ENCODE measurements around the gene PM20D1.
A peak's percentile ranks its signal among the peaks of the same experiment; 100 is the strongest.

- TF ChIP-seq CTCF (IDR thresholded peaks at IDR 0.05) (peak; percentile 61 to 75 (median 69)), POLR2A (IDR thresholded peaks at IDR 0.05) (no peak), EP300 (IDR thresholded peaks at IDR 0.05) (no peak)
These were observed 58.3 kb downstream of the PM20D1 start for GRCh38 chr1:205791568-205792180.
